GM12878 (cell line): ENCODE results near the gene TMEM72. TPM values are rescaled to one million over a fixed set of nuclear protein-coding genes. Genes with fewer than 3 reads are reported as not detected.

Experiments used
- ATAC-seq: fragments of 200-7000 bp; cut with Tn5 transposase; 3 replicates; pipeline ENCODE4 v1.9.1; 2020; ENCODE audit warnings: mild to moderate bottlenecking, moderate library complexity
- BruUV-seq: library from RNA; stranded (reverse); fragments of 400-500 nt; replicated peaks from 2 replicates; lab custom pipeline; 2021; lab: Mats Ljungman, UMichigan
- CTCF ChIA-PET: fragments of 300-600 bp; sonication (Branson Sonifier 250); formaldehyde crosslinking; extraction: SDS; loops from one replicate; lab custom pipeline; 2021; ENCODE audit warnings: inconsistent platforms; lab: Yijun Ruan, JAX
- POLR2A ChIA-PET: fragments of 350-600 bp; formaldehyde crosslinking; extraction: SDS; loops from one replicate; lab custom pipeline; 2021; ENCODE audit warnings: inconsistent platforms; lab: Charles Lee
- RAD21 ChIA-PET: fragments of 300-600 bp; sonication (Branson Sonifier 250); formaldehyde crosslinking; loops from one replicate; lab custom pipeline; 2023; ENCODE audit warnings: antibody characterized with exemption; ENCODE audit not compliant: unreplicated experiment; lab: Charles Lee
- SMC1A ChIA-PET: fragments of 300-600 bp; sonication (Branson Sonifier 250); formaldehyde crosslinking; loops from one replicate; lab custom pipeline; 2023; ENCODE audit not compliant: unreplicated experiment, uncharacterized antibody; lab: Charles Lee
- DNase-seq: peaks from one replicate; pipeline ENCODE4 v3.0.0-alpha.2; 2011; ENCODE audit warnings: low read depth, low spot score
- FAIRE-seq: peaks from 3 replicates; lab custom pipeline; 2011; peaks lifted over from hg19 to GRCh38; lab: Jason Lieb, UNC
- H2AFZ ChIP-seq: 2 replicates; pipeline ENCODE4 v1.6.0; 2011; ENCODE audit warnings: low read depth, low read length, control low read depth; ENCODE audit not compliant: control insufficient read depth
- H3K27ac ChIP-seq: 2 replicates; pipeline ENCODE4 v1.5.1; 2011; ENCODE audit warnings: control low read depth; ENCODE audit not compliant: control insufficient read depth, insufficient read depth
- H3K27me3 ChIP-seq, 2 experiments: replicated peaks in 1 of 2; 2 replicates each; pipeline versions ENCODE4 v1.6.0 to v1.6.1; 2011; ENCODE audit warnings: low read length in 1 of 2; ENCODE audit not compliant: control insufficient read depth in 2 of 2, insufficient read depth in 2 of 2
- H3K36me3 ChIP-seq, 2 experiments: 2 replicates each; pipeline ENCODE4 v1.5.1; 2011; ENCODE audit warnings: low read length in 1 of 2; ENCODE audit not compliant: control insufficient read depth in 2 of 2, insufficient read depth in 2 of 2
- H3K4me1 ChIP-seq: 2 replicates; pipeline ENCODE4 v1.6.1; 2011; ENCODE audit warnings: mild to moderate bottlenecking, low read length, moderate library complexity, mixed read lengths; ENCODE audit not compliant: control insufficient read depth, insufficient read depth
- H3K4me2 ChIP-seq: 2 replicates; pipeline ENCODE4 v1.6.0; 2011; ENCODE audit warnings: control low read depth; ENCODE audit not compliant: control insufficient read depth, insufficient read depth
- H3K4me3 ChIP-seq: fragments of 200-600 bp; sonication (generic); 2 replicates; pipeline ENCODE4 v1.5.1; 2016
- H3K79me2 ChIP-seq: 2 replicates; pipeline ENCODE4 v1.6.0; 2011; ENCODE audit warnings: low read length; ENCODE audit not compliant: control insufficient read depth, insufficient read depth
- H3K9ac ChIP-seq: 2 replicates; pipeline ENCODE4 v1.8.0; 2011; ENCODE audit warnings: low read length, control low read depth, mixed read lengths; ENCODE audit not compliant: control insufficient read depth, insufficient read depth
- H3K9me3 ChIP-seq: replicated peaks from 3 replicates; pipeline ENCODE4 v1.5.1; 2011; ENCODE audit warnings: mild to moderate bottlenecking, low read length; ENCODE audit not compliant: control insufficient read depth, insufficient read depth
- H4K20me1 ChIP-seq: 2 replicates; pipeline ENCODE4 v1.6.0; 2011; ENCODE audit not compliant: control insufficient read depth, insufficient read depth
- CTCF ChIP-seq, 3 experiments: IDR thresholded peaks in 2 of 3; conservative IDR thresholded peaks in 1 of 3; 2 replicates each; pipeline ENCODE4 v1.5.1; 2011; ENCODE audit warnings: low read depth in 3 of 3, low read length in 3 of 3, mild to moderate bottlenecking in 3 of 3, control low read depth in 2 of 3, moderate library complexity in 2 of 3, inconsistent platforms in 1 of 3, mixed read lengths in 1 of 3; ENCODE audit not compliant: control insufficient read depth in 2 of 3, insufficient read depth in 1 of 3; ENCODE audit errors: extremely low read depth in 1 of 3
- NRF1 ChIP-seq: conservative IDR thresholded peaks from 2 replicates; pipeline ENCODE4 v1.6.1; 2011; ENCODE audit warnings: mild to moderate bottlenecking, low read depth, low read length, improper control_type of control experiment
- SUPT20H ChIP-seq: IDR thresholded peaks from 2 replicates; pipeline ENCODE4 v1.6.1; 2011; ENCODE audit warnings: low read depth, mild to moderate bottlenecking, low read length, moderate library complexity, borderline replicate concordance; ENCODE audit not compliant: control insufficient read depth
- WGBS: methylation state at CpG from one replicate; pipeline ENCODE4 v1.1.6; 2016; ENCODE audit warnings: low lambda C conversion rate; ENCODE audit not compliant: insufficient replicate concordance, insufficient coverage; ENCODE audit errors: missing lambda C conversion rate; 5-methylcytosine and 5-hydroxymethylcytosine counted together
- in situ Hi-C: fragments of 300-500 bp; cut with MboI; formaldehyde crosslinking; loops from 9 replicates; pipeline ENCODE4 v1.14.3; 2018; ENCODE audit warnings: mixed read lengths
- intact Hi-C: fragments of 100-400 bp; cut with micrococcal nuclease; formaldehyde crosslinking; loops from one replicate; pipeline ENCODE4 v1.14.2; 2022; ENCODE audit not compliant: unreplicated experiment
- polyA plus RNA-seq, 11 experiments: library from polyadenylated mRNA; depleted of rRNA in 4 of 11; unstranded in 6 of 11; stranded (reverse) in 5 of 11; fragments of >200 nt; fragmentation: Nextera tagmentation in 4 of 11; fragmentation: Illumina TruSeq in 1 of 11; extraction: Ambion mirVana in 4 of 11; extraction: Trizol in 1 of 11; gene quantifications; 1 replicate in 1 of 11; 2 replicates in 10 of 11; pipeline versions ENCODE4 v1.2.1 to v1.2.3, GENCODE V29; 2011 to 2016; ENCODE audit warnings: inconsistent platforms in 2 of 11, missing spikeins in 2 of 11, low read depth in 1 of 11
- total RNA-seq, 4 experiments: library from RNA; depleted of rRNA in 3 of 4; stranded (reverse); fragments of >200 nt in 3 of 4; fragmentation: Illumina TruSeq in 1 of 4; extraction: Trizol in 1 of 4; gene quantifications; 2 replicates each; pipeline versions ENCODE4 v1.2.1 to v1.2.3, GENCODE V29; 2013 to 2021

TMEM72 gene
- total and polyA plus RNA-seq, 10 of the 15 experiments (the other 5 are each of a cell fraction or from before 2014, with no cell fraction given) = 0.12 TPM; not detected in 9

- FAIRE-seq = no peak
- WGBS = 22% methylated on average over 27 of the region's 29 CpGs
- SMC1A ChIA-PET = interaction anchor here (0.8 to 1.2 kb wide), 2 partner anchors 14 to 355 kb away, joined by 3 read pairs; no protein-coding TSS in a partner anchor
- Histone ChIP-seq H3K27ac (no peak overlapping the region), H3K4me2 (no peak overlapping the region), H3K27me3 (peaks cover 0 to 4% of the 10 kb centered on the region in 2 experiments; a peak in 3 of 4 replicates), H2AFZ (peak overlapping the region; percentile 21; the same call in 1 of the 2 replicates), H3K36me3 (no peaks in the 10 kb centered on the region), H3K9me3 (no peaks in the 10 kb centered on the region), H3K79me2 (no peaks in the 10 kb centered on the region), H3K4me1 (no peaks in the 10 kb centered on the region), H3K9ac (no peak overlapping the region), H3K4me3 (no peak overlapping the region), H4K20me1 (no peaks in the 10 kb centered on the region)
- POLR2A ChIA-PET = no interaction called here
- intact Hi-C loops (no loop called here), in situ Hi-C loops (no loop called here)
- DNase-seq = no peak
- RAD21 ChIA-PET = interaction anchor here (1.0 to 1.3 kb wide), 2 partner anchors 46 to 54 kb away, joined by 4 read pairs; no protein-coding TSS in a partner anchor
- peak; percentile 50; the same call in 2 of the 3 replicates for ATAC-seq
- TF ChIP-seq SUPT20H (no peak), CTCF (IDR thresholded peaks at IDR 0.05 in 2 of 3, conservative IDR thresholded peaks at IDR 0.05 in 1 of 3; ENCODE audit: control insufficient read depth in 2 of 3, extremely low read depth in 1 of 3, insufficient read depth in 1 of 3, low read depth in 3 of 3, low read length in 3 of 3) (0 out of 6 replicates have a peak, but pooled peaks of 1 of the 3 experiments have one; percentile 1), NRF1 (0 out of 2 replicates have a peak, but pooled peaks have one; percentile 8)
- CTCF ChIA-PET = interaction anchor here (0.7 to 2.4 kb wide), 3 partner anchors 14 to 54 kb away, joined by 3 to 8 read pairs (median 4); no protein-coding TSS in a partner anchor
- no TSS peak for BruUV-seq
These were observed 32.2 kb upstream of the TMEM72 start for GRCh38 chr10:44878706-44879530.
